H1 (cell line): ENCODE measurements around the gene ATG9B. TPM values are rescaled to one million over a fixed set of nuclear protein-coding genes. Genes with fewer than 3 reads are reported as not detected.

Experiments
- CTCF ChIA-PET: fragments of 300-600 bp; sonication (Branson Sonifier 250); formaldehyde crosslinking; loops from one replicate; lab custom pipeline; 2021; ENCODE audit not compliant: partially characterized antibody; lab: Charles Lee
- POLR2A ChIA-PET: fragments of 300-600 bp; sonication (Branson Sonifier 250); formaldehyde crosslinking; loops from one replicate; lab custom pipeline; 2021; ENCODE audit warnings: inconsistent platforms; ENCODE audit not compliant: partially characterized antibody; lab: Charles Lee
- DNase-seq, 2 experiments: peaks; one replicate each; pipeline versions ENCODE4 v3.0.0 to v3.0.0-alpha.2; 2010 to 2022; ENCODE audit warnings: low spot score in 2 of 2, low read depth in 1 of 2, mixed read lengths in 1 of 2
- FAIRE-seq: peaks from 2 replicates; lab custom pipeline; 2011; peaks lifted over from hg19 to GRCh38; lab: Jason Lieb, UNC
- H2AFZ ChIP-seq: 2 replicates; pipeline ENCODE4 v1.8.1; 2012; ENCODE audit warnings: low read length, inconsistent platforms
- H2AK5ac ChIP-seq: 2 replicates; pipeline ENCODE4 v1.6.1; 2013; ENCODE audit warnings: low read depth, low read length
- H2BK120ac ChIP-seq: replicated peaks from 2 replicates; pipeline ENCODE3; 2013; ENCODE audit warnings: low read depth, low read length, inconsistent platforms
- H2BK12ac ChIP-seq: 2 replicates; pipeline ENCODE4 v1.6.1; 2013; ENCODE audit warnings: low read depth, low read length
- H2BK15ac ChIP-seq: 2 replicates; pipeline ENCODE4 v1.6.1; 2013; ENCODE audit warnings: low read length
- H2BK20ac ChIP-seq: 2 replicates; pipeline ENCODE4 v1.6.1; 2013; ENCODE audit warnings: low read length
- H2BK5ac ChIP-seq: 2 replicates; pipeline ENCODE4 v1.6.1; 2013; ENCODE audit warnings: low read depth, low read length
- H3K14ac ChIP-seq: 2 replicates; pipeline ENCODE4 v1.6.1; 2013; ENCODE audit warnings: inconsistent platforms; ENCODE audit not compliant: insufficient read length
- H3K18ac ChIP-seq: 2 replicates; pipeline ENCODE4 v1.6.1; 2013; ENCODE audit warnings: low read length; ENCODE audit errors: extremely low read depth
- H3K23ac ChIP-seq: 2 replicates; pipeline ENCODE4 v1.6.1; 2013; ENCODE audit warnings: inconsistent platforms; ENCODE audit not compliant: insufficient read length
- H3K23me2 ChIP-seq: 2 replicates; pipeline ENCODE4 v1.6.1; 2013; ENCODE audit warnings: low read depth, low read length
- H3K27ac ChIP-seq: 2 replicates; pipeline ENCODE4 v1.6.1; 2011; ENCODE audit warnings: low read depth, low read length, inconsistent platforms
- H3K27me3 ChIP-seq, 4 experiments: replicated peaks in 1 of 4; 1 replicate in 1 of 4; 2 replicates in 3 of 4; pipeline versions ENCODE4 v1.6.1 to v1.8.1; 2011 to 2013; ENCODE audit warnings: low read length in 3 of 4, mild to moderate bottlenecking in 3 of 4, inconsistent platforms in 2 of 4, mixed read lengths in 2 of 4, moderate library complexity in 1 of 4; ENCODE audit not compliant: control insufficient read depth in 3 of 4, insufficient read depth in 3 of 4; ENCODE audit errors: extremely low read depth in 1 of 4
- H3K36me3 ChIP-seq, 4 experiments: 2 replicates each; pipeline versions ENCODE4 v1.6.1 to v1.8.1; 2011 to 2013; ENCODE audit warnings: mild to moderate bottlenecking in 4 of 4, low read length in 3 of 4, moderate library complexity in 2 of 4, control low read depth in 1 of 4, inconsistent platforms in 1 of 4; ENCODE audit not compliant: insufficient read depth in 4 of 4, control insufficient read depth in 2 of 4
- H3K4ac ChIP-seq: replicated peaks from 2 replicates; pipeline ENCODE3; 2013; ENCODE audit warnings: low read length, low read depth, mixed read lengths, inconsistent platforms; ENCODE audit not compliant: insufficient read length
- H3K4me1 ChIP-seq, 4 experiments: replicated peaks in 1 of 4; 1 replicate in 1 of 4; 2 replicates in 3 of 4; pipeline versions ENCODE4 v1.6.1 to v1.8.1; 2011 to 2013; ENCODE audit warnings: low read length in 3 of 4, inconsistent platforms in 2 of 4, mixed read lengths in 1 of 4; ENCODE audit not compliant: insufficient read depth in 4 of 4, control insufficient read depth in 3 of 4
- H3K4me2 ChIP-seq, 2 experiments: 2 replicates each; pipeline versions ENCODE4 v1.6.1 to v1.8.1; 2011 to 2013; ENCODE audit warnings: low read depth in 2 of 2, low read length in 2 of 2, control low read depth in 1 of 2, inconsistent platforms in 1 of 2, mild to moderate bottlenecking in 1 of 2; ENCODE audit not compliant: insufficient read depth in 1 of 2
- H3K4me3 ChIP-seq, 4 experiments: fragments of 200-600, 300-600 bp in 1 of 4; sonication (generic), shearing (Covaris generic), sonication (Bioruptor Twin) in 1 of 4; 2 replicates each; pipeline versions ENCODE4 v1.5.1 to v1.8.1; 2011 to 2016; ENCODE audit warnings: low read length in 4 of 4, low read depth in 3 of 4, control low read depth in 2 of 4, inconsistent platforms in 2 of 4, mild to moderate bottlenecking in 2 of 4, mixed read lengths in 1 of 4, moderate library complexity in 1 of 4; ENCODE audit not compliant: insufficient read depth in 2 of 4; ENCODE audit errors: extremely low read depth in 1 of 4
- H3K56ac ChIP-seq: replicated peaks from 2 replicates; pipeline ENCODE3; 2013; ENCODE audit warnings: low read depth, mild to moderate bottlenecking, mixed read lengths, low read length, inconsistent platforms; ENCODE audit not compliant: insufficient read length
- H3K79me1 ChIP-seq: 2 replicates; pipeline ENCODE4 v1.6.1; 2013; ENCODE audit warnings: low read depth, low read length, control low read depth
- H3K79me2 ChIP-seq, 2 experiments: 2 replicates each; pipeline versions ENCODE4 v1.6.1 to v1.8.1; 2012 to 2013; ENCODE audit warnings: low read length in 2 of 2, mild to moderate bottlenecking in 2 of 2, inconsistent platforms in 1 of 2; ENCODE audit not compliant: insufficient read depth in 2 of 2, control insufficient read depth in 1 of 2
- H3K9ac ChIP-seq, 4 experiments: replicated peaks in 1 of 4; 1 replicate in 1 of 4; 2 replicates in 3 of 4; pipeline versions ENCODE4 v1.6.1 to v1.8.1; 2011 to 2013; ENCODE audit warnings: low read depth in 3 of 4, low read length in 3 of 4, control low read depth in 2 of 4, mild to moderate bottlenecking in 2 of 4, moderate library complexity in 2 of 4, inconsistent platforms in 1 of 4; ENCODE audit errors: extremely low read depth in 1 of 4
- H3K9me3 ChIP-seq, 2 experiments: 2 replicates each; pipeline versions ENCODE4 v1.6.1 to v1.8.1; 2012 to 2013; ENCODE audit warnings: mild to moderate bottlenecking in 2 of 2, moderate library complexity in 2 of 2, control low read depth in 1 of 2, inconsistent platforms in 1 of 2, low read depth in 1 of 2, low read length in 1 of 2, mixed read lengths in 1 of 2; ENCODE audit not compliant: insufficient read depth in 2 of 2
- H4K20me1 ChIP-seq, 2 experiments: replicated peaks in 1 of 2; 2 replicates each; pipeline versions ENCODE3 to v1.8.1; 2011 to 2013; ENCODE audit warnings: inconsistent platforms in 2 of 2, low read length in 2 of 2, mild to moderate bottlenecking in 1 of 2; ENCODE audit not compliant: insufficient read depth in 2 of 2, control insufficient read depth in 1 of 2
- H4K5ac ChIP-seq: 2 replicates; pipeline ENCODE4 v1.6.1; 2013; ENCODE audit warnings: low read length, low read depth, mixed read lengths, inconsistent platforms; ENCODE audit not compliant: insufficient read length
- H4K8ac ChIP-seq: 2 replicates; pipeline ENCODE4 v1.8.0; 2013; ENCODE audit warnings: mild to moderate bottlenecking, moderate library complexity, low read length, inconsistent platforms; ENCODE audit not compliant: insufficient read depth; ENCODE audit errors: extremely low read depth
- H4K91ac ChIP-seq: replicated peaks from 2 replicates; pipeline ENCODE3; 2013; ENCODE audit warnings: low read length, mixed read lengths, inconsistent platforms; ENCODE audit not compliant: insufficient read length
- RFX5 ChIP-seq: IDR thresholded peaks from 2 replicates; pipeline ENCODE4 v1.6.1; 2011; ENCODE audit warnings: low read depth, low read length, improper control_type of control experiment, borderline replicate concordance
- RNF2 ChIP-seq: fragments of 200-900, 300-1000 bp; sonication (generic); IDR thresholded peaks from 2 replicates; pipeline ENCODE4 v1.7.1; 2016; ENCODE audit warnings: borderline replicate concordance, low read depth, mild to moderate bottlenecking, antibody characterized with exemption, low read length; ENCODE audit not compliant: poor library complexity, severe bottlenecking; ENCODE audit errors: missing control alignments
- TAF1 ChIP-seq: IDR thresholded peaks from 2 replicates; pipeline ENCODE4 v1.6.1; 2011; ENCODE audit warnings: mild to moderate bottlenecking, low read depth, low read length
- WGBS, 2 experiments: shearing (Covaris generic) in 1 of 2; methylation state at CpG; one replicate each; pipeline versions ENCODE4 v1.1.6 to v1.1.7; 2013 to 2015; ENCODE audit warnings: low lambda C conversion rate in 2 of 2, mixed read lengths in 2 of 2, inconsistent platforms in 1 of 2, low coverage in 1 of 2, missing lambda C conversion rate in 1 of 2; ENCODE audit not compliant: insufficient replicate concordance in 2 of 2, insufficient coverage in 1 of 2, insufficient read length in 1 of 2; ENCODE audit errors: extremely low coverage in 1 of 2, missing lambda C conversion rate in 1 of 2; 5-methylcytosine and 5-hydroxymethylcytosine counted together
- polyA plus RNA-seq, 7 experiments: library from polyadenylated mRNA; depleted of rRNA in 3 of 7; stranded (reverse) in 5 of 7; unstranded in 2 of 7; fragments of >200 nt in 5 of 7; fragments of 200-250 nt in 2 of 7; gene quantifications; 1 replicate in 5 of 7; 2 replicates in 1 of 7; 4 replicates in 1 of 7; pipeline versions ENCODE4 v1.2.1 to v1.2.3, GENCODE V29; 2011 to 2013; ENCODE audit warnings: missing spikeins in 2 of 7, mixed read lengths in 2 of 7
- total RNA-seq: library from RNA; stranded (reverse); fragmentation: NEBNext Ultra II Directional; extraction: Animal tissue kit (Norgen Biotek cat#: 25700); gene quantifications from 2 replicates; pipeline ENCODE4 v1.2.1, GENCODE V29; 2021

Gene ATG9B
- total and polyA plus RNA-seq, 2 of the 8 experiments (the other 6 are each of a cell fraction or from before 2014, with no cell fraction given), result 1.4 to 2.3 TPM

DNA sequence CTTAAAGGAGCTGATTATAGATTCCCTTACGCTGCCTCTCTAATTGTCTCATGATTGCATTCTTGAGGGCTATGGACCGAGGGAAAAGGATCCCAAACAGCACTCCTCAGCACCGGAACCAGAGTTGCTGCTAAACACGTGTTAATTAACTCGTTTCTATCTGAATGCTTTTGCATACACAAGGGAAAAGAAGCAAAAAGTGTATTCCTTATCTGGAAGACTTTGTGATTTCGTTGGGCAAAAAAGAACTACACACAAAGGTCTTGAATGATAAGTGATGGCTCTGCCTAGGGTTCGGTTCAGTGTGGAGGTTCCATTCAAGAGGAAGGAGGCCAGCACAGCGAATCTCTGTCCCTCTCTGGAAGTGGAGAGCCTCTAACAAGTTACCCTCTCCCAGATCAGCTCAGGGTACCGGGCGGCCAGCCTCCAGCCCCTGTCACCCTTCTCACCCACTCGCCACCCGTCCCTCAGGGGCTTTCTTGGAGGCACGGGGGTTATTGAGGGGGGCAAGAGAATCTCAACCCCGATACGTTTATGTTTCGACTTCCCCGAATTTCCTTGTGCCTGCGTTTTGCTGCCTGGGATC is 34.6 kb upstream of the ATG9B start:
- H3K36me3 ChIP-seq, result no peaks in the 10 kb centered on the region
- H2AFZ ChIP-seq, result no peak overlapping the region
- peak overlapping the region; percentile 68 for H3K18ac ChIP-seq
- H2AK5ac ChIP-seq, result no peak overlapping the region
- DNase-seq, result peak in 1 of 2 experiments; percentile 62
- H3K23ac ChIP-seq, result no peak overlapping the region
- H2BK12ac ChIP-seq, result peak overlapping the region; percentile 44; the same call in 1 of the 2 replicates
- H2BK5ac ChIP-seq, result peak overlapping the region; percentile 71; the same call in 1 of the 2 replicates
- FAIRE-seq, result no peak
- peaks cover 0 to 4% of the 10 kb centered on the region in 2 experiments for H4K20me1 ChIP-seq
- CTCF ChIA-PET, result interaction anchor here (0.7 to 9.7 kb wide), 7 partner anchors 26 to 65 kb away, joined by 3 to 88 read pairs (median 5); partner anchors contain the start of gene ABCB8
- H4K91ac ChIP-seq, result peak overlapping the region; percentile 22
- no peak overlapping the region for H4K8ac ChIP-seq
- H3K9ac ChIP-seq, result peak overlapping the region in 3 of 4 experiments; percentile 14 to 62 (median 35); a peak in 4 of 7 replicates
- no peak overlapping the region for H3K14ac ChIP-seq
- POLR2A ChIA-PET, result interaction anchor here (1.0 to 2.5 kb wide), 8 partner anchors 10 to 49 kb away, joined by 3 to 6 read pairs (median 3); partner anchors contain the start of genes FASTK and TMUB1
- peak overlapping the region; percentile 59 to 91 (median 74) for H3K4me3 ChIP-seq
- H3K4me1 ChIP-seq, result peaks cover 9 to 42% (median 32%) of the 10 kb centered on the region in 4 experiments
- no peak overlapping the region for H3K27ac ChIP-seq
- WGBS, 2 experiments, result 25% methylated on average over 18 of the region's 18 CpGs; no CpG with 5 or more reads in 1 of the 2 experiments
- H2BK20ac ChIP-seq, result peak overlapping the region; percentile 34; the same call in 1 of the 2 replicates
- H2BK15ac ChIP-seq, result peak overlapping the region; percentile 1; the same call in 1 of the 2 replicates
- H4K5ac ChIP-seq, result peak overlapping the region; percentile 72
- peaks cover 0 to 9% (median 4%) of the 10 kb centered on the region in 4 experiments; a peak in 5 of 7 replicates for H3K27me3 ChIP-seq
- H3K23me2 ChIP-seq, result peaks cover 33% of the 10 kb centered on the region
- no peak overlapping the region for H2BK120ac ChIP-seq
- peaks cover 0 to 6% of the 10 kb centered on the region in 2 experiments; a peak in 1 of 4 replicates for H3K79me2 ChIP-seq
- H3K4ac ChIP-seq, result no peak overlapping the region
- H3K56ac ChIP-seq, result no peak overlapping the region
- TF ChIP-seq RFX5 (no peak), TAF1 (no peak), RNF2 (peak; percentile 0)
- peak overlapping the region; percentile 86 to 98 for H3K4me2 ChIP-seq
- no peaks in the 10 kb centered on the region for H3K9me3 ChIP-seq
- 0 out of 2 replicates have a peak, but pooled peaks cover 3% of the 10 kb centered on the region for H3K79me1 ChIP-seq
